UCSD-AML1 (cell line): Measurements from ENCODE around the gene TUBG2.
"Not testable (repeated sequence)": the region's sequence is repeated elsewhere in the genome, so short reads cannot be mapped to it uniquely, and the experiment has no call there.

Experiments used
- DNase-seq: peaks from one replicate; lab custom pipeline; 2025; ENCODE audit not compliant: unreplicated experiment; lab: John Stamatoyannopoulos, UW

TUBG2 gene

DNA sequence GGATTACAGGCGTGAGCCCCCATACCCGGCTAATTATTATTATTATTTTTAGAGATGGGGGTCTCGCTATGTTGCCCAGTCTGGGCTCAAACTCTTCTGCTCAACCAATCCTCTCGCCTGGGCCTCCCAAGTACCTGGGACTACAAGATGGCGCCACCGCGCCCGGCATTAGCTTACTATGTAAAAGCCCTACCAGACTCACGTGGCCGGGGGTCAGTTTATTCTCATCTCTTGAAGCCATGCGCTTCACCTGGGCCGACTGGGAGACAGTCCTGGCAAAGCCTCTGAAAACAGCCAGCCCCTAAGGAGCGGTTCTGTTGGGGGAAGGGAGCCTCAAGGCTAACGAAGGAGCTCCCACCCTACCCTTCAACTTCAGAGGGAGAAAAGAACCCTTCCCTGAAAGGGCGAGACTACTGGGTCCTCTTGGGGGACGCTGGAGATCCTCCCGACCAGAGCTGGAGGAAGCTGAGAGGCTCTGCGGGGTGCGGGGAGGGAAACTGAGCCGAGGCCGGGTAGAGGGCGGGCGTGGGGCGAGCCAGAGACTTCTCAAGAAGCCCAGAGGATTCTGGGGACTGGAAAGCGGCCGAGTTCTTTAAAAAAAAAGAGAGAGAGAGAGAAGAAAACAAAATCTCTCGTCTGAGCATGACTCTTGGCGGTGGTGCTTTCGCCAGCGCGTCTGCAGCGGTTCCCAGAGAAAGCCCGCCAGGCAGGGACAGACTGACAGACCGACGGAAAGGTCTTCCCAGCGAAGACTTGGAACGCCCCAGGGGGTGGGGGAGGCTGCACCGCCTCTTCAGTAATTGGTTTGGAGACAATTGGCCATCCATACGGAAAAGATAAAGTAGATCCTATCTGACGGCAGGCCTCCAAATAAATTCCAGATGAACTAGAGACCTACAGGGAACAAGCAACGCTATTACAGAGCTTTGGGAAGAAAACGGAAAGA is 5.6 kb upstream of the TUBG2 start:
- DNase-seq, result no peak

DNA sequence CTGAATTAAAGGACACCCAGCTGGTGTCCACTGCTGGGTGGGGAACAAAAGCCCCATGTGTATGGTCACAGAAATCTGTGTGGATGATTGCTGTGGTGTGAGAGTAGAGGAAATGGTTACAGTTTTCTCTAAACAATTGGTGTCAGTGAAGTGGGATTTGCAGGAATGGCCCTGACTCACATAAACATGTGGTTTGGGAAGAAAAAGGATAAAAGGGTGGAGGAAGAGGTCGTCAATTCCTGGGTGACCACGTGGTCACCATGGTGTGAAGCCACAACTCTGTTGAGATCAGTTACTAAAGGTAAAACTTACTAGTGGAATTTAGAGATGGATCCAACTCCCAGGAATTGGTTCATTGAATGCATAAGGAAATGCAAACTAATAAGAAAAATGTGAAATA is 3.6 kb upstream of the TUBG2 start:
- no peak for DNase-seq

GRCh38 chr17:42657824-42658588 is 1.1 kb upstream of the TUBG2 start:
- DNase-seq, result no peak

- not testable (repeated sequence) for DNase-seq
Observed at GRCh38 chr17:42659932-42660274, 819 bp downstream of the TUBG2 start.

DNA sequence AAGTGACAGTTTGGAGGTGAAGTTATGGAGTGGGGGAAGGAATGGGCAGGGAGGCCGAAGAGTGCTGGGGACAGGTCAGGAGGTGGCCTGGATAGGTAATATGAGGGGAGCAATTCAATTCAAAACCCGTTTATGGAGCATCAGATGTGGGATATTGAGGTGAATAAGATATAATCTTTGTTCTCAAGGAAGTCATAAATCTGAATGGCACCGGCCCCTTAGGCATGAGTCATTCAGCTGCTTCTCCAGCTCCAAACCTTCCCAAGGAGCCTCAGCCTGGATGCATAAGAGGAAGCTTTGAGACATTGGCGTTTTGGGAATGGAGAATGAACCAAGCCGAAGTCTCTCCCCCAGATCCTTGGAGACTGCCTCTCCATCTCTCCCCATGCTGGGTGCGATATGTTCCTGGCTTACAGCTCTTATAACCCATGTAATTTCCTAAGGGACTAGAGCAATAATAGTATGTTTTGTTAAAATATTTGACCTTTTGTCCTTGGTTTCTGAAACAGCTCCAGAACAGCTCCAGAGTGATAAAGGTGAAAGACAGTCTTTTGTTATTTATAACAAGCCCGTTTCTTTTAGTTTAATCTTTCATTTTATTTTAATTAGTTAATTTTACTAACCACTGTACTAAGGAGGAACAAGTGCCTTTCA is 1.7 kb downstream of the TUBG2 start:
- no peak for DNase-seq

- DNase-seq, result no peak
Observed at GRCh38 chr17:42665581-42666001, 6.5 kb downstream of the TUBG2 start.

GRCh38 chr17:42666126-42666525 is 7.0 kb downstream of the TUBG2 start:
- not testable (repeated sequence) for DNase-seq

GRCh38 chr17:42667088-42667951 is 8.2 kb downstream of the TUBG2 start:
- DNase-seq, result no peak

DNA sequence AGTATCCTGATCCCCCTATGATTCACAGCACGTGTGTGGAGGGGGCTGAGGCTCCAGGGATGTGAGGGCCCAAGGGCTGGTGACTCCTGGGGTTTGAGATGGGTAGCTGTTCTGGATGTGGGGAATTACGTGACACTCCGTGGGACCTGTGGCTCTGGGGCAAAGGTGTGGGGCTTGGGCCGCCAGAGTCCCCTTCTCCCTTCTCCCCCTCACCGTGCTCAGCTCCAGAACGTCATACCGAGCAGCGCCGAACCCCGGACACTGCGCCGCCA is 10.6 kb downstream of the TUBG2 start:
- DNase-seq, result no peak

GRCh38 chr17:42669977-42670788 is 11.1 kb downstream of the TUBG2 start:
- DNase-seq, result no peak

DNA sequence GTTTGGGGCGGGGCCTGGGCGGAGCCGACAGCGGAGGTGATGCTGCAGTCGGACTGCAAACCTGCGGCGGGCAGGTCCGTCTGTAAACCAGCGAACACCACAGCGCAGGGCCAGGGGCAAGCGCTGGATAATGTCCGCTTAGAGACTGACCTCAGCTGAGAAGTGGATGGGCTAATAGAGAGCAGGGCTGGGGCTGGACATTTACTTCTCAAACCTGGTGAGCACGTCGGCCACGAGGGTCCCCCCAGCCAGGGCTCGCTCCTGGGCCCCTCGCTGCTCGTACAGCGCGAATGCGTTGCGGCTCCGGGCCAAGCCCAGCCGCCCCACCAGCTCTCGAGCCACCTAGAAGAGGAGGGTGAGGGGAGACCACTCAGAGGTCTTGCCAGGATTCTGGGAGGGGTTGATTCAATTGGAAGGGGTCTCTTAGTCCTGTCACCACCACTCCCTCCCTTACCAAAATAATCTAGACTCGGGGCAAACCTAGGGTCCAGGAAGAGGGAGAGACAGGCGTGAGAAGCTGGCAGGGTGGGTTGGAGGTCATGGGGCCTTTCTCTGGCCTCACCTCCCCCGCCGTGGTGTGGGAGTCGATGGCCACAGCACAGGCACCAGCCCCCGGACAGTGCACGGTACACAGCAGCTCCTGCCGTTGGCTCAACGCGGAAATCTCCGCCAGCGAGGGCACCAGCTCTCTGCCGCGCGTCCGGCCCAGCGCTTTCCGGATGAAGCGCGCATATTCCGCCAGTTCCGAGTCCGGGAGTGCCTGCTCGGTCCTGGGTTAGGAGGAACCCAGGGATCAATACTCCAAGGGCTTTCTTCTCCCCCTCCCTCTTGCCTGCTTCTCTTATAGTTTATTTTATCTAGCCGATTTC is 11.9 kb downstream of the TUBG2 start:
- DNase-seq, result no peak

- no peak for DNase-seq
Observed at GRCh38 chr17:42672038-42672437, 13.0 kb downstream of the TUBG2 start.

DNA sequence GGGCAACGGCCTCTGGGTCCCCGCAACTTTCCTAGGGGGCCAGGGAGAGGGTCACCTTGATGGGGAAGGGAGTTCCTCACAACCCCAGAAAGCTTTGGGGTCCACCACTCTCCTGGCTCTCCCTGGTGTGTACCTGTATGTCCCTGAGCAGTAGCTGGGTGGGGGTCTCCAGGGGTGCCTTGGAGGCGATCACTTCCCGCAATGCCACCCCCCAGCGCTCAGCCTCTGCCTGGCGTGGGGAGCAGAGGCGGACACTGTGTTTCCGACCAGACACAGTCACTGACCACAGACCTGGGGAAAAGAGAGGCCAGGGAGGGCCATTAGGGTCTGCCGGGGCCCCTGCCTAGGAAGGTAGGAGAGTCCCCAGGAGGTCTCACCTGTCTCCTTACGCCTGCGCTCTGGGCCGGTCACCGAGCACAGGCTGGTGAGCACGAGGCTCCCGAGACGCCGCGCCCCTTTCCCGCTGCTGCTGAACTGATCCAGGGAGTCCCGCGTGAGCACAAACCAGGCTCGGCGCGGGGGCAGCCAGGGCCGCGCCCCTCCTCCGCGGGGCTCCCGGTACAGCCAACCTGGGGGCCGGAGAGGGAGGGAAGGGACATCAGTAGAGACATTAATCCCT is 14.3 kb downstream of the TUBG2 start:
- no peak for DNase-seq

DNA sequence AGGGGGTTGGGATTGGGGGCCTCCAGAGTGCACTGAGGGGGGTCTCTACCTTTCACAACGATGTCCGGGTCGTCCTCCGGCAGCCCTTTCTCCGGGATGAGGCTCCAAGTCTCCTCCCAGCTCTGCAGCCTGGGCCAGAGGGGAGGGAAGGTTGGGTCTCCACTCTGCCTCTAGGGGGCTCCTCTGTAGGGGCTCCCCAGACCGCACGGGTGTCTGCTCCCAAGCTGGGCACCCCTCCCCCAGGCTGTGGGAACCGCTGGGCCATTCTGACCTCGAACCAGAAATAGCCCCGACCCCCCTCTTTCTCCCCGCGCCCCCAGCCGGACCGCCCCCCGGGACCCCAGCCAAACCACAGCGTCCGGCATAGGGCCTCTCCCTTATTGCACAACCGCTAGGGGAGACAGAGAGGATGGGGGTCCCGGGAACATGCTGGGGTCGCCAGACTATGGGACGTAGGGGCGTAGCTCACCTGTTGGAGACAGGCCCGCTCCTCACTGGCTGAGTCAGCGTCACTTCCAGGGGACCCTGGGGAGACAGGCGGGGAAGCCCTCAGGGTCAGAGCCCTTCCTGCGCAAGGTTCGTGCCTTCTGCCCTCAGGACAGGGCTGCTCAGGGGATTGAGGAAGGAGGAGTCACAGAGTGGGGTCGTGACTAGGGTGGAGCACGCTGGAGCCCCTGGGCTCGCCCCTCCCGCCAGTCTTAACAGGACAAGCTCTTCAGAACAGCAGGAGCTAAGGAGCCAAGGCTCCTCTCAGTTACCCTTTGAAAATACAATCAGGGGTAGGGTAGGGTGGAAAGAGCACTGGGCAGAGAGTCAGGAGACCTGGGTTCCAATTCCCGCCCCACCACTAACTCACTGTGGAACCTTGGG is 15.0 kb downstream of the TUBG2 start:
- peak; percentile 68 for DNase-seq

DNA sequence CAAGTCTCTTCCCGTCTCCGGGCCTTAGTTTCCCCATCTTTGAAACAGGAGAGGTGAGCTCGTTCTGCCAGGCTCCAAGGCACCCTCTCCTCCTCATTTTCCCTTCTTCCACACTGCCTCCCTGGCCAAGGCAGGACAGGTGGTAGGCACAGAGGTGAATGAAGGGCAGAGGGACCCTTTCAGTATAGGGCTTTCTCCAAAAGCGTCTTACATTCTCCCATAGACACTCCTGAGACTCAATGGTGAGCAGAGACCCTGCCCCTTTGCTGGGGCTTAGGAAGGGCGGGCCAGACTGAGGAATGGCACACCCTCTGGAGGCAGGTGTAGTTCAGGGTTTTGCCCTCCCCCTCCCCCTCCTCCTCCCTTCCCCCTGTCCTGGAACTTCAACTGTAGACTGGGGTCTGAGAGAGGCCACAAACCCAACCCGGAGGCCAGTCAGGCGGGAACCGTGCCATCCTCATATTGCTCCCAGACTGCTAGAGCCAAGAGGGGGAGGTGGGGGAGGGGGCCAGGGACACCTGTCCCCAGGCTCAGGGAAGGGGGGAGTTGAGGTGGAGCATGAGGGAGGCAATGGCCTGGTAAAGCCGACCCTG is 15.8 kb downstream of the TUBG2 start:
- DNase-seq, result no peak

GRCh38 chr17:42675348-42675964 is 16.4 kb downstream of the TUBG2 start:
- DNase-seq, result no peak

- no peak for DNase-seq
Observed at GRCh38 chr17:42675965-42676423, 16.9 kb downstream of the TUBG2 start.
